Activated T-cell treated with anti-CD3 and anti-CD28 coated beads, Interleukin-2, amount 50 U/mL, for 4 hours (primary cell): ENCODE results near the gene MAPKAPK5. TPM values are rescaled to one million over a fixed set of nuclear protein-coding genes. Genes with fewer than 3 reads are reported as not detected.

ENCODE experiments used
- ATAC-seq, 2 donors: fragments of 200-7000 bp; cut with Tn5 transposase; one replicate each; pipeline ENCODE4 v1.10.0; 2021
- DNase-seq: peaks from one replicate; pipeline ENCODE4 v3.0.0-alpha.2; 2020
- H3K27me3 Mint-ChIP-seq: one replicate; pipeline ENCODE4 v1.8.0; 2021; ENCODE audit warnings: low read depth, mixed read lengths
- H3K36me3 Mint-ChIP-seq: one replicate; pipeline ENCODE4 v1.8.0; 2022; ENCODE audit warnings: mixed read lengths; ENCODE audit not compliant: insufficient read depth
- H3K4me1 Mint-ChIP-seq: one replicate; pipeline ENCODE4 v1.8.0; 2021; ENCODE audit warnings: low read depth, mixed read lengths
- H3K4me3 Mint-ChIP-seq: one replicate; pipeline ENCODE4 v1.8.0; 2021; ENCODE audit warnings: mild to moderate bottlenecking, moderate library complexity, mixed read lengths
- H3K9me3 Mint-ChIP-seq: one replicate; pipeline ENCODE4 v1.8.0; 2021; ENCODE audit warnings: mixed read lengths
- total RNA-seq, 3 donors: library from RNA; stranded (reverse); gene quantifications; one replicate each; pipeline ENCODE4 v1.2.1, GENCODE V29; 2021

MAPKAPK5 gene
- total RNA-seq, 3 donors from 2014 or later = 98.7 to 109 (median 98.9) TPM

DNA sequence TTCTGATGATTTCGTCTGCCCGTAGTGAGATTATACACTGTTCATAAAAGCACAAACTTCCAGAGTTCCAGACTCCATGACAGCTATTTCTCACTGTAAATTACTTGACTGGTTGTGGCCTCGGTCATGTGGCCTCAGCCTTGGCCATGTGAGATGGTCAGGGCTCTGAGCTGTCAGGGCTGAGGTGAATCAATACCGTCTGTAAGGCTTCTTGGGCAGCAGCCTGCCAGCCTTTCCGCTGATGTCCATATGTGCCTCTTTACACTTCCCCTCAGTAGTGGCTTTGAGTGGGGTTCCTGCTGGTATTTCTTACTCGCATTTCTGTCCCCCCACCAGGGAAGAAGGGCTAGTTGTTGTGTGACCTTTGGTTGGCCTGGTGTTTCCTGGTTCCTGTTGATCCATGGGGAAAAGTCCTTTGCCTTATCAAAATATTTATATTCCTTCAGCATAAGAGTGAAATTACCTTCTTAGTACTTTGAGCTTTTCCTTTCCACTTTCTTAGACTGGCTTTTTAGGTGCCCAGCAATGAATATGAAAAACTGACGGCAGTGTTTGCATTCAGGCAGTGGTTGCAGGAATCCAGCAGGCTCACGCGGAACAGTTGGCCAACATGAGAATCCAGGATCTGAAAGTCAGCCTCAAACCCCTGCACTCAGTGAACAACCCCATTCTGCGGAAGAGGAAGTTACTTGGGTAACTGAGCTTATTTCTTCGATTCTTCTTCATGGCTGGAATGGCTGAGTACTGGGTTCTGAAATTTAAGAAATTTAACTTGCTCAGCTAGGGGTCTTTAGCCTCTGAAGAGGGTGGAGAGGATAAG, 46.1 kb downstream of the MAPKAPK5 start:
- ATAC-seq (no peak), DNase-seq (no peak)
- Mint-ChIP-seq H3K36me3 (peaks cover 65% of the 10 kb centered on the region), H3K4me1 (no peaks in the 10 kb centered on the region), H3K27me3 (no peaks in the 10 kb centered on the region), H3K9me3 (no peaks in the 10 kb centered on the region), H3K4me3 (no peak overlapping the region)

DNA sequence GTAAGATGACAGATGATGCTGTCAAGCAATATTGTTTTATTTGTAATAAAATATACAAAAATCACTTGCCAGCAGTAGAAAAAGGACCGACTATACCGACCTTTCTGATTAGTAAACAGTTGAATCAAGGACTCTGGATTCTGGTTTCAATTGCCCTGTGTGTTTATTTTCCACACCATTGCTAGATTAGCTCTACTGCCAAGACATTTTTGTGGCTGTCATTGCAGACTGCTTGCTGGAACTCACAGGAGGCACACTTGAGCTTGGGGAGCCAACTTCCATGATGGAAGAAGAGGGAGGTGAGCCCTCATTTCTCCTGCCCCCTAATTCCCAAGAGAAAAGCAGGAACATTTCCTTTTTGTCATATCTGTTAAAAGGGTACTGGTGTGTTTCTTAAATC, 51.3 kb downstream of the MAPKAPK5 start:
- Mint-ChIP-seq H3K36me3 (peaks cover 49% of the 10 kb centered on the region), H3K4me3 (no peak overlapping the region), H3K9me3 (no peaks in the 10 kb centered on the region), H3K4me1 (no peaks in the 10 kb centered on the region), H3K27me3 (no peaks in the 10 kb centered on the region)
- DNase-seq (no peak), ATAC-seq (no peak)

DNA sequence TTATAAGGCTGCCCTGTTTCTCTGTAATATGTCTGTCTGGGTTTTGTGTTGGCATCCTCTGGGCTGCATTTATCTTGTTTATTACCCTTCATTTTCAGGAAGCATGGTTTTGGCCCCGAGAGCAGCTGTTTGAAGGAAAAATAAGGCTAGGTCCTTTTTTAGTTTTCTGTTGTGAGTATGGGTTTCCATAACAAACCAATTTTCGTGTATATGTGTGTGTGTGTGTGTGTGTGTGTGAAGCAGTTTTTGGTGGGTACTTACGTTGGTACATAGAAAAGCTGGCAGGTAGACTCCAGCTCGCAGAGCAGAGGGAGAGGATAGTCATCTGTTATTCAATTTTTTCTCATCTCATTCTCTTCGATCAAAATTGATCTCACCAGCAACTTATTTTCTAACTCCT, 52.5 kb downstream of the MAPKAPK5 start:
- no peaks in the 10 kb centered on the region for H3K27me3 Mint-ChIP-seq
- H3K9me3 Mint-ChIP-seq = no peaks in the 10 kb centered on the region
- no peak for ATAC-seq
- peaks cover 42% of the 10 kb centered on the region for H3K36me3 Mint-ChIP-seq
- no peak for DNase-seq
- H3K4me1 Mint-ChIP-seq = no peaks in the 10 kb centered on the region
- no peak overlapping the region for H3K4me3 Mint-ChIP-seq

DNA sequence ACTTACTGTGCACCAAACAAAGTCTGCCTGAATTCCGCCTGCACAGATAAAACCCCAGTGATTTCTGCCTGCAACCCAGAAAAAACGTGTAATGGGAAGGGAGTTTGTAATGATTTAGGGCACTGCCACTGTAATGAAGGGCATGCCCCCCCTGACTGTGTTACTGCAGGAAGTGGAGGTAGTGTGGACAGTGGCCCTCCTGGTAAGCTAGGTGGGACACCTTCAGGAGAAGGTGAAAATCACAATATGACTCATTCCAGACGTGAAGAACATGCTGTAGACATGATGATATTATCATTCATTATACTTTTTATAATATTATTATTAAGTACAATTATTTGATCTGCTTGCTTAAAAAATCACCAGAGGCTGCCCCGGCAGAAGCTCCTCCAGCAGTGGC, 59.2 kb downstream of the MAPKAPK5 start:
- no peaks in the 10 kb centered on the region for H3K27me3 Mint-ChIP-seq
- H3K9me3 Mint-ChIP-seq = peaks cover 4% of the 10 kb centered on the region
- peaks cover 36% of the 10 kb centered on the region for H3K36me3 Mint-ChIP-seq
- no peak overlapping the region for H3K4me3 Mint-ChIP-seq
- ATAC-seq (no peak), DNase-seq (no peak)
- H3K4me1 Mint-ChIP-seq = no peaks in the 10 kb centered on the region

DNA sequence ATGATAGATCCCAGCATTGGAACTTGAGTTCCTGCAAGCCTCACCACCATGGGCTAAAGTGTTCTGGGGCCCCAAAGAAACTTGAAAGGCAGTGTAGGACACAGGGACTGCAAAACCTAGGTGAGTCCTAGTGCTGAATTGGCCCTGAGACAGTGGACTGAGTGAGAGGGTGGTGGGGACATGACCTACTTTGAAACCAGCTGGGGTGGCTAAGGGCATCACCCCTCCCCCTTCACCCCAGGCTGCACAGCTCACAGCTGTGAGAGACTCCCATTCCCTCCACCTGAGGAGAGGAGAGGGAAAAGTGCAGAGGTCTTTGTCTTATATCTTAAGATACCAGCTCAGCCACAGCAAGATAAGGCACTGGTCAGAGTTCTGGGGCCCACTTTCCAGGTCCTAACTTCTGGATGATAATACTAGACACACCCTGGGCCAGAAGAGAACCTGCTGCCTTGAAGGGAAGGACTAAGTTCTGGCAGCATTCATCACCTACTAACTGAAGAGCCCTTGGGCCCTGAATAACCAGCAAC, 62.5 kb downstream of the MAPKAPK5 start:
- H3K9me3 Mint-ChIP-seq = peaks cover 20% of the 10 kb centered on the region
- ATAC-seq (no peak), DNase-seq (no peak)
- H3K4me1 Mint-ChIP-seq = no peaks in the 10 kb centered on the region
- no peak overlapping the region for H3K4me3 Mint-ChIP-seq
- H3K36me3 Mint-ChIP-seq = peaks cover 38% of the 10 kb centered on the region
- H3K27me3 Mint-ChIP-seq = no peaks in the 10 kb centered on the region

DNA sequence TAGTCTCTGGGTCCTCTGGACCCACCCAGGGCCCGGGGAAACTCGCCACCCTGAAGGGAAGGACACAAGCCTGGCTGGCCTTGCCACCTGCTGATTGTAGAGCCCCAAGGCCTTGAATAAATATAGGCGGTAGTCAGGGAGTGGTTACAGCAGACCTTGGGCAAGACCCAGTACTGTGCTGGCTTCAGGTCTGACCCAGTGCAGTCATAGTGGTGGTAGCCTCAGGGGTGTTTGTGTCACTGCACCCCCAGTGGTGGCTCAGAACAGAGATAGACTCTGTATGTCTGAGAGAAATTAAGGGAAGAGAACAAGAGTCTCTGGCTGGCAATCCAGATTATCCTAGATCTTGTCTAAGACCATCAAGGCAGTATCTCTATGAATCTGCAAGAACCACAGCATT, 63.5 kb downstream of the MAPKAPK5 start:
- H3K4me1 Mint-ChIP-seq = no peaks in the 10 kb centered on the region
- H3K4me3 Mint-ChIP-seq = no peak overlapping the region
- H3K9me3 Mint-ChIP-seq = peaks cover 23% of the 10 kb centered on the region
- no peak for DNase-seq
- H3K36me3 Mint-ChIP-seq = peaks cover 44% of the 10 kb centered on the region
- no peak for ATAC-seq
- no peaks in the 10 kb centered on the region for H3K27me3 Mint-ChIP-seq

DNA sequence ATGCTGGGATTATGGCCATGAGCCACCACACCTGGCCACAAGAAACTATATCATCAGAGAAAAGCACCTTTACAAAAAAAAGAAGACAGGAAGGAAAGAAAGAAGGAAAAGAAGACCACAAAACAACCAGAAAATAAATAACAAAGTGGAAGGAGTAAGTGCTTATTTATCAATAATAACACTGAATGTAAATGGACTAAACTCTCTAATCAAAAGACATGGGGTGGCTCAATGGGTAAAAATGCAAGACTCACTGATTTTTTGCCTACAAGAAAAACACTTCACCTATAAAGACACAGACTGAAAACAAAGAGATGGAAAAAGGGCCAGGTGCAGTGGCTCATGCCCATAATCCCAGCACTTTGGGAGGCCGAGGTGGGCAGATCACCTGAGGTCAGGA, 65.7 kb downstream of the MAPKAPK5 start:
- no peak for DNase-seq
- no peak overlapping the region for H3K4me3 Mint-ChIP-seq
- no peak for ATAC-seq
- peaks cover 23% of the 10 kb centered on the region for H3K9me3 Mint-ChIP-seq
- H3K4me1 Mint-ChIP-seq = no peaks in the 10 kb centered on the region
- no peaks in the 10 kb centered on the region for H3K27me3 Mint-ChIP-seq
- peaks cover 43% of the 10 kb centered on the region for H3K36me3 Mint-ChIP-seq

DNA sequence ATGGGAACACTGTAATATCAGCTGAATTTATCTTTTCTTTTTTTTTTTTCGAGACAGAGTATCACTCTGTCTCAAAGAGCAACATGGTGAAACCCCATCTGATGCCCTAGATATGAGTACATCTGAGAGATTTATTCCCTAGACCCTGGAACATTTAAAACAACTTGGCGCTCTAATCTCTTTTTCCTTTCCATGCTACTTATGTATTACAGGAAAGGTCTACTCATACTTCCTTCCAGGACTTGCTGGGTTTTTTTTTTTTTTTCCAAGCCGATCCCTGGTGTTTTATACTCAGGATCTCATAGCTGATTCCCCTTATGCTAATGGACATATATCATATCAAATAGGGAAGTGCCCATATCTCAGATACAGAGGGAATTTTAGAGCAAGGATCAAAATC, 83.1 kb downstream of the MAPKAPK5 start:
- ATAC-seq (no peak), DNase-seq (no peak)
- peaks cover 10% of the 10 kb centered on the region for H3K36me3 Mint-ChIP-seq
- H3K9me3 Mint-ChIP-seq = no peaks in the 10 kb centered on the region
- no peak overlapping the region for H3K4me3 Mint-ChIP-seq
- no peaks in the 10 kb centered on the region for H3K4me1 Mint-ChIP-seq
- no peaks in the 10 kb centered on the region for H3K27me3 Mint-ChIP-seq

DNA sequence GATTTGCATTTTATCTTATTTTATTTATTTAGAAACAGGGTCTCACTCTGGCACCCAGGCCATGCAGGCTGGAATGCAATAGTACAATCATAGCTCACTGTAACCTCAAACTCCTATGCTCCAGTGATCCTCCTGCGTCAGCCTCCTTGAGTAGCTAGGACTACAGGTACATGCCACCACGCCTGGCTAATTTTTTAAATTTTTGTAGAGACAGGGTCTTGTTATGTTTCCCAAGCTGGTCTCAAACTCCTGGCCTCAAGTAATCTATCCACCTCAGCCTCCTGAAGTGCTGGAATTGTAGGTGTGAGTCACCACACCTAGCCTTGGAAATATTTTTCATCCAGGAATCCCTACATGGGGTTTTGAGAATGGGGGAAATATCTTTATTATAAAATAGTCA, 84.6 kb downstream of the MAPKAPK5 start:
- Mint-ChIP-seq H3K4me3 (no peak overlapping the region), H3K4me1 (no peaks in the 10 kb centered on the region), H3K36me3 (peaks cover 11% of the 10 kb centered on the region), H3K9me3 (no peaks in the 10 kb centered on the region), H3K27me3 (no peaks in the 10 kb centered on the region)
- no peak for ATAC-seq
- DNase-seq = no peak

DNA sequence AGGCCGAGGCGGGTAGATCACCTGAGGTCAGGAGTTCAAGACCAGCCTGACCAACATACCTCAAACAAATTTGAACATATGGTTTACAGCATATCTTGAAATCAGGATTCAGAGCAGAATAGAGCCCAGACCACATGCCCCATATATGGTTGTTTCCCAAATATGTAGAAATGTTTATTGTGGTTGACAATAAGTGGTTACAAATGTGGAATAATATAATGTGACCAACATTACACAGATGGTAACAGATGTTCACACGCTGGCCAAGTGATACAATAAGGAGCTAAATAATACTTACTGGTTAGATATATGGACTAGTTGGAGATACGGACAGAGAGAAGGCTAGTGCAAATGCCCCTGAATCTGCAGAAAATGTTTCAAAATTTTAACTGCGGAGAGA, 85.3 kb downstream of the MAPKAPK5 start:
- Mint-ChIP-seq H3K4me1 (no peaks in the 10 kb centered on the region), H3K9me3 (no peaks in the 10 kb centered on the region), H3K4me3 (no peak overlapping the region), H3K36me3 (peaks cover 17% of the 10 kb centered on the region), H3K27me3 (no peaks in the 10 kb centered on the region)
- DNase-seq = no peak
- no peak for ATAC-seq

DNA sequence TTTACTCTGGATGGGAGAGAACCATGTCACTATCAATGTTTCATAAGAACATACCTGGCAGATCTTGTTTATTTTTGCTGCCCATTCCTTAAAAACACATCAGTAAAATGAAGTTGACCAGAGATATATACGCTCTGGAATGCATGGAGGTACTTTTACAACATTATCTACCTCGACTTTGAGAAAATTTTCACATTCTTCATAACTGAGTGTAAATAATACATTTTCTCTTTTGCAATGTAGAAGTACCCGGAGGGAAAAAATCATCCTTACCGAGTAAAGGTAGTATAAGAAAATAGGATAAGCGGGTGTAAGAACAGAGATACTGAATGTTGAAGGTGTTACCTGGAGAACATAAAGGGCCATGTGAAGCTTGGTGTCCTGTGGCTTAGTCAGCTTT, 90.2 kb downstream of the MAPKAPK5 start:
- Mint-ChIP-seq H3K4me3 (no peak overlapping the region), H3K9me3 (no peaks in the 10 kb centered on the region)

DNA sequence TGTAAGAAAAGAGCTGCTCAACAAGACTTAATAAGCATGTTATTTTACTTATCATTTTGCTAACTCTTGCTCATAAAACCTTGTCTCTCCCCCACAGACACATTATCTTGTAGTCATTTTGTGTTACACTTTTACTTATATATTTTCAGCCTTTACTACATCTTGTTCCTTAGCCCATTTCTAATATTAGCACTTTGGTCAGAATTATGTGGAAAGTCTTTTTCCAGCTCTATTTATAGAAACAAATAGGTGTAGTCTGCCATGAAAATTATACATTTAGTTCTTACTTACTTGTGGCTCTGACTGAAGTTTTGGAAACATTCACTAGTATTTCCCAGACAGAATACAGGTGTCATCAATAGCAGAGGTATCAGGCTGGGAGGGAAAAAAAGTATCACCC, 94.8 kb downstream of the MAPKAPK5 start:
- no peaks in the 10 kb centered on the region for H3K9me3 Mint-ChIP-seq
- ATAC-seq = no peak

More for the DNA sequence above, 90.2 kb downstream of the MAPKAPK5 start:
- DNase-seq (no peak), ATAC-seq (no peak)
- Mint-ChIP-seq H3K27me3 (no peaks in the 10 kb centered on the region), H3K4me1 (no peaks in the 10 kb centered on the region), H3K36me3 (peaks cover 18% of the 10 kb centered on the region)

DNA sequence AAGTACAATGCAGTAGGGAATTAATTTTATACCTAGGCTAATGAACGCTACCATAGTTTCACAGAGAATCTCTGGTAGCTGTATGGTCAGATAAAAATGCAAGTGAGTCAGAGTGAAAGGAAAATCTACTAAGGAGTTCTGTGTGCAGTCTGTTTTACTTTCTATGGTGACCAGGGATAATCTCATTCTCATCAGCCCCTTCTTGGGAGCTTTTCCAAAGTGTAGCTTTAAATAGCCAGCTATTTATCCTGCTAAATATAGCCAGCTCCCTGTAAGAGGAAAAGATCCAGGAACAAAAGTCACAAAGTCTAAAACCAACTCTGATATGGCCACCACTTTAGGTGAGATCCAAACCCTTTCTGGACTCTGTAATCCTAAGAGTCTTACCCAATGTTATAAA, 95.4 kb downstream of the MAPKAPK5 start:
- no peaks in the 10 kb centered on the region for H3K4me1 Mint-ChIP-seq
- DNase-seq = no peak

More for the DNA sequence above, 94.8 kb downstream of the MAPKAPK5 start:
- no peak overlapping the region for H3K4me3 Mint-ChIP-seq
- H3K36me3 Mint-ChIP-seq = peaks cover 9% of the 10 kb centered on the region
- no peaks in the 10 kb centered on the region for H3K4me1 Mint-ChIP-seq
- no peak for DNase-seq
- H3K27me3 Mint-ChIP-seq = no peaks in the 10 kb centered on the region

DNA sequence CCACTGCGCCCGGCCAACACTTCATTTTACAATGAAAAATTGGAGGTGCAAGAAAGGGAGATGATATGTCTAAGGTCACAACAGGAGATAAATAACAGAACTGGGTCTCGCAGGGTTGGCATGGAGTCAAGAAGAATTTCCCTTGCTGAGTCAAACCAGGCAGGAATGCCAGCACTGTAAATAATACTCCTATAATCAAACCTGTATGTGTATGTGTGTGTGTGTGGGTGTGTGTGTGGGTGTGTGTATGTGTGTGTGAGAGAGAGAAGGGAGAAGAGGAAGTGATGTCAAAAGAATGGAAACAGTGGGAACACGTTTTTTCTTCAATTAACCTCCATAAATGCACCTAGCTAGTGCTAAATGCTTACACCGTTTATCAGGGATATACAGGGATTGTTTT, 100.5 kb downstream of the MAPKAPK5 start:
- Mint-ChIP-seq H3K9me3 (no peaks in the 10 kb centered on the region), H3K4me3 (no peak overlapping the region)

More for the DNA sequence above, 95.4 kb downstream of the MAPKAPK5 start:
- Mint-ChIP-seq H3K36me3 (peaks cover 6% of the 10 kb centered on the region), H3K9me3 (no peaks in the 10 kb centered on the region), H3K27me3 (no peaks in the 10 kb centered on the region), H3K4me3 (no peak overlapping the region)
- no peak for ATAC-seq

DNA sequence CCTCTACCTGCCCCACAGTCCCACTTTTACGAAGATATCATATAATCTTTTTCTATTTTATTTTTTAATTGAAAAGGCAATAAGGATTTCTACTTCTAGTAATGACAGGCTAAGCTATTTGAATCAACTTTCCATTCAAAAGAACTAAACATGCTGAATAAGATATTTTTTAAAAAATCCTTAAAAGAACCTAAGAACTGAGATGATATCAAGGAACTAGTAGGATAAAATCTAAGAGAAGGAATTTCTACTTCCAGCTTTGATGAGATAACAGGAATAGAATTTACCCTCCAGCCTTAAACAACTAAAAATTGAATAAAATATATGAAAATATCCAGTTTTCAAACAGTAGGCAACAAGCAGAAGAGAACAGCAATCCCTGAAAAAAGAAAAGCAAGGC, 101.9 kb downstream of the MAPKAPK5 start:
- no peaks in the 10 kb centered on the region for H3K36me3 Mint-ChIP-seq
- no peak overlapping the region for H3K4me3 Mint-ChIP-seq
- DNase-seq (no peak), ATAC-seq (no peak)
- peaks cover 23% of the 10 kb centered on the region for H3K4me1 Mint-ChIP-seq
- no peaks in the 10 kb centered on the region for H3K27me3 Mint-ChIP-seq
- H3K9me3 Mint-ChIP-seq = no peaks in the 10 kb centered on the region

More for the DNA sequence above, 100.5 kb downstream of the MAPKAPK5 start:
- no peak for DNase-seq
- no peaks in the 10 kb centered on the region for H3K27me3 Mint-ChIP-seq
- H3K36me3 Mint-ChIP-seq = no peaks in the 10 kb centered on the region
- ATAC-seq = no peak
- H3K4me1 Mint-ChIP-seq = peaks cover 19% of the 10 kb centered on the region
